NCI-H1436 treated with DMSO at 0.1 percent for 48 hours (cell line): ENCODE results near the gene ATP5F1A.
"Not testable (repeated sequence)": the region's sequence is repeated elsewhere in the genome, so short reads cannot be mapped to it uniquely, and the experiment has no call there.

Experiments used
- DNase-seq: peaks from one replicate; lab custom pipeline; 2025; lab: John Stamatoyannopoulos, UW

Gene ATP5F1A

GRCh38 chr18:46047369-46047768 is 50.7 kb downstream of the ATP5F1A start:
- not testable (repeated sequence) for DNase-seq

GRCh38 chr18:46046688-46047087 is 51.4 kb downstream of the ATP5F1A start:
- no peak for DNase-seq

- no peak for DNase-seq
Measured at GRCh38 chr18:46046126-46046525, 52.0 kb downstream of the ATP5F1A start.

- DNase-seq, result no peak
Measured at GRCh38 chr18:46042571-46043123, 55.4 kb downstream of the ATP5F1A start.

GRCh38 chr18:46040747-46041104 is 57.4 kb downstream of the ATP5F1A start:
- no peak for DNase-seq

GRCh38 chr18:46040033-46040746 is 57.9 kb downstream of the ATP5F1A start:
- no peak for DNase-seq

- no peak for DNase-seq
Measured at GRCh38 chr18:46037512-46038305, 60.4 kb downstream of the ATP5F1A start.

GRCh38 chr18:46035696-46036680 is 62.1 kb downstream of the ATP5F1A start:
- DNase-seq, result no peak

- DNase-seq, result no peak
Measured at GRCh38 chr18:46034230-46034629, 63.9 kb downstream of the ATP5F1A start.

- DNase-seq, result no peak
Measured at GRCh38 chr18:46031741-46032140, 66.4 kb downstream of the ATP5F1A start.
